ENCODE results near the gene TTC13.

Gene TTC13

GRCh38 chr1:230860617-230861384 is 117.9 kb downstream of the TTC13 start:
- Histone ChIP-seq H3K36me3 (ENCODE audit: insufficient read depth, low read length) (no peaks in the 10 kb centered on the region), H3K27ac (no peak overlapping the region), H3K4me3 (no peak overlapping the region), H3K9me3 (ENCODE audit: low read depth, low read length) (no peaks in the 10 kb centered on the region), H3K9ac (ENCODE audit: insufficient read length) (no peak overlapping the region)
- DNase-seq (ENCODE audit: low read depth, low spot score) = no peak
- TF ChIP-seq EZH2 (IDR thresholded peaks at IDR 0.05) = no peak
- no peak for TF ChIP-seq POLR2AphosphoS5 (IDR thresholded peaks at IDR 0.05; ENCODE audit: borderline replicate concordance, low read depth, low read length)
- TF ChIP-seq FOXP2 (optimal IDR thresholded peaks at IDR 0.05; ENCODE audit: control extremely low read depth, extremely low read length, insufficient read depth) = no peak

DNA sequence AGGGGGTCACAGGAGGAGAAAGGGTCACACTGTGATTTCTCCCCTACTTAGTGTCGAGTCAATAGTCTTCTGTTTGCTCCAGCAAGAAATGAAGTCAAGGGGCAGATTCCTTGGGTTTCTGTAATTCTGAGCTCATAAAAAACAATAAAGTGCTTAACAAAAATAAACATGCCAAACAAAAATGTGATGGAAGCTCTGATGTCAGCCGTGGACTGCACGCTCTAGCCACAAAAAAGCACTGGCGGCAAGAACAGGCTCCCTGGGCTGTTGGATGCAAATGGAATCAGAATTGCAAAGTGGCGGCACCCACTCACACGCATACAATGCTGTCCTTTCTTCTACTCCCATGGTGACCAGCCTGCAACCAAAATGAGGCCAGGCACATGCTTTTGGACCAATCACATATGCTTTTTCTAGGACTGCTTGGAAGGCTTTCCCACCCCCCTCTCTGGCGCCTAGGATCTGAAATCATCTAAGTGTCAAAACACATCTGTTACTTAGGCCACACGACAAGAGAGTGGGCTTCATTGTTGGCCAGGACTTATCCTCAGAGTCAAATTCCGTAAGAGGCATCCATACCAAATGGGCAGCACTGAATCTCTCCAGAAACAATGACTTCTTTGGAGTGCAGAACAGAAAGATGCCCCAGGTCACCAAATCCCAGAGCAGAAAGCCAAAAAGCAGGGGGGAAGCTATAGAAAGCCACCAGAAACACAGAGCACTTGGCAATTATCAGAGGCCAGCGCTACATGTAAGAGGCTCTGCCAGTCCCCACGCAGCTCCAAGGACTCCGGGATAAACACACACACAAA is 119.5 kb downstream of the TTC13 start:
- H3K9me3 ChIP-seq (ENCODE audit: low read depth, low read length) = no peaks in the 10 kb centered on the region
- H3K27ac ChIP-seq = no peak overlapping the region
- no peak for DNase-seq (ENCODE audit: low read depth, low spot score)
- no peak overlapping the region for H3K4me3 ChIP-seq
- TF ChIP-seq POLR2AphosphoS5 (IDR thresholded peaks at IDR 0.05; ENCODE audit: borderline replicate concordance, low read depth, low read length) = no peak
- TF ChIP-seq FOXP2 (optimal IDR thresholded peaks at IDR 0.05; ENCODE audit: control extremely low read depth, extremely low read length, insufficient read depth) = no peak
- TF ChIP-seq EZH2 (IDR thresholded peaks at IDR 0.05) = no peak
- H3K9ac ChIP-seq (ENCODE audit: insufficient read length) = no peak overlapping the region
- peaks cover 7% of the 10 kb centered on the region; the same call in 1 of the 2 replicates for H3K36me3 ChIP-seq (ENCODE audit: insufficient read depth, low read length)

DNA sequence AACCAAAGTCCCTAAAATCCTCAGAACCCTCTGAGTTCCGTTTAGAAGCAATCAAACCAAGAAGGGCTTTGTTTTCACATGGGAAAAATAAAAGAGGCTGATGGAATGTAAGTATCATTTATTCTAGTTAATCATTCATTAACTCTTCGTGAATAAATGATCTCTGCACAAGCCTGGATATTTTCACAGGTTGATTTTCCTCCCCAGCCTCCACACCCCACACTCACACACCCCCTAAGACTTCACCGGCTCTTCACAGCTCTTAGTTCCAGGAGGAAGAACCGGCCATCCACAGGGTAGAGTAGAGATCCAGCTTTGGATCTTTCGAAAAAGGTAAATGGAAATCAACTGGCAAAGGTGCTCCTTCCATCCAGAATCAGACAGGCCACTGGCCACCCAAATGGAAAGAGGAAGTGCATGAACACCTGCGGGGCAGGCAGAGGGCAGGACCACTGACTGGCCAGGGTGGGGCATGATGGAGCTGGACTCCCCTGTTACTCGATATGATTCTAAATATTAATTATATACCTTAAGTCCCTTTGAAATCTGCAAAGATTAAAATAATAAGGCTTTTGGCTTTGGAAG is 120.3 kb downstream of the TTC13 start:
- no peak overlapping the region for H3K4me3 ChIP-seq
- no peak overlapping the region for H3K27ac ChIP-seq
- DNase-seq (ENCODE audit: low read depth, low spot score) = no peak
- no peak overlapping the region for H3K9ac ChIP-seq (ENCODE audit: insufficient read length)
- H3K9me3 ChIP-seq (ENCODE audit: low read depth, low read length) = no peaks in the 10 kb centered on the region
- TF ChIP-seq POLR2AphosphoS5 (IDR thresholded peaks at IDR 0.05; ENCODE audit: borderline replicate concordance, low read depth, low read length) = no peak
- no peak for TF ChIP-seq EZH2 (IDR thresholded peaks at IDR 0.05)
- no peak for TF ChIP-seq FOXP2 (optimal IDR thresholded peaks at IDR 0.05; ENCODE audit: control extremely low read depth, extremely low read length, insufficient read depth)
- peaks cover 7% of the 10 kb centered on the region for H3K36me3 ChIP-seq (ENCODE audit: insufficient read depth, low read length)

DNA sequence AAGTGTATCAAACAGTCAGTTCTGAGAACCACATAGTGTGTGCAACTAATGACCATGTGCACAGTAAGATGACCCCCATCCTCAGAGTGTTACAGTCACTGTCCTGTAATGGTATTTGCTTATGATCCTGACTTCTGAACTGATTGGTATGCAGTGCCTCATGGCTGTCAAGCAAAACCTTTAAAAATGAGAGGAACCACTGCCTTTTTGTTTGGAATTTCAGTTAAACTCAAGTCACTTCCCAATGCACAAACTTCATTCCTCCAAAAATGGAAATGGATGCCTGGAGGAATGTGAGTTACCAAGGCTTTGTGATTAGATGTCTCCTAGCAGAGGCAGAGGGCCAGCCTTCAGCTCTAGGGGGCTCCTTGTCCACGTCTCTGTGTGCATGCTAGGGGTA is 120.8 kb downstream of the TTC13 start:
- no peak for DNase-seq (ENCODE audit: low read depth, low spot score)
- TF ChIP-seq EZH2 (IDR thresholded peaks at IDR 0.05) (no peak), FOXP2 (optimal IDR thresholded peaks at IDR 0.05; ENCODE audit: control extremely low read depth, extremely low read length, insufficient read depth) (no peak), POLR2AphosphoS5 (IDR thresholded peaks at IDR 0.05; ENCODE audit: borderline replicate concordance, low read depth, low read length) (no peak)
- Histone ChIP-seq H3K36me3 (ENCODE audit: insufficient read depth, low read length) (peaks cover 9% of the 10 kb centered on the region), H3K4me3 (no peak overlapping the region), H3K27ac (no peak overlapping the region), H3K9ac (ENCODE audit: insufficient read length) (no peak overlapping the region), H3K9me3 (ENCODE audit: low read depth, low read length) (no peaks in the 10 kb centered on the region)

DNA sequence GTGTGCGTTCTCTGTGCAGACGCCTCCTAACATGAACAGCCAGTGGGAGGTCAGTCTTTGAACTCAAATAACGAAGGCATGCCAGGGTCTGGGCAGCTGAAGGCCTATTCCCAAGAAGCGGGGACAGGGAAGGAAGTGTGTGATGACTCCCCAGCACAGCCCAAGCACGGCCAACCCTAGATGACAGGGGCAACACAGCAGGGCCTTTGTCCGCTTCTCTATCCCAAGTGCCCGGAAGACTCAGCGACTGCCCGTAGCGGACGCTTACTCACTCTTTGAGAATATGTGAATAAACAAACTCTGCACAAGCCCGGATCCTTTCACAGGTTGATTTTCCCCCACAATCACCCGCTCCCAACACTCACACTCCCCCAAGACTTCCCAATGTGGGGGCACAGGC is 121.6 kb downstream of the TTC13 start:
- no peak overlapping the region for H3K4me3 ChIP-seq
- TF ChIP-seq FOXP2 (optimal IDR thresholded peaks at IDR 0.05; ENCODE audit: control extremely low read depth, extremely low read length, insufficient read depth) (no peak), EZH2 (IDR thresholded peaks at IDR 0.05) (no peak), POLR2AphosphoS5 (IDR thresholded peaks at IDR 0.05; ENCODE audit: borderline replicate concordance, low read depth, low read length) (no peak)
- no peak overlapping the region for H3K9ac ChIP-seq (ENCODE audit: insufficient read length)
- H3K9me3 ChIP-seq (ENCODE audit: low read depth, low read length) = no peaks in the 10 kb centered on the region
- peaks cover 14% of the 10 kb centered on the region for H3K36me3 ChIP-seq (ENCODE audit: insufficient read depth, low read length)
- DNase-seq (ENCODE audit: low read depth, low spot score) = no peak
- no peak overlapping the region for H3K27ac ChIP-seq

Data from SK-N-MC (cell line).